SK-N-DZ (cell line): ENCODE results near the gene SPAG8.

Source experiments
- DNase-seq: peaks from one replicate; pipeline ENCODE4 v3.0.0-alpha.2; 2015; ENCODE audit warnings: low spot score

Gene SPAG8

GRCh38 chr9:35810122-35810521 lies 1.9 kb downstream of the SPAG8 start:
- DNase-seq: no peak

DNA sequence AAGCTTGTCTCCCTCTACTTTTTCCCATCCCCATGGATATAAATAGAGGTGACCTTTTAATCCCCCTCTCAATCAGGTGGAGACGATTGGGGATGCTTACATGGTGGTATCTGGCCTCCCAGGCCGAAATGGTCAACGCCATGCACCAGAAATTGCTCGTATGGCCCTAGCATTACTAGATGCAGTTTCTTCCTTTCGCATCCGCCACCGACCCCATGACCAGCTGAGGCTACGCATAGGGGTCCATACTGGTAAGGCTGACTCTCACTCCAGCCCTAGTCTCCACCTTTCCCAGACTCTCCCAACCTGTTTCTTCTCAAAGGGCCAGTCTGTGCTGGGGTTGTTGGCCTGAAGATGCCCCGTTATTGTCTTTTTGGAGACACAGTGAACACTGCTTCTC lies 3.6 kb downstream of the SPAG8 start:
- DNase-seq: no peak

DNA sequence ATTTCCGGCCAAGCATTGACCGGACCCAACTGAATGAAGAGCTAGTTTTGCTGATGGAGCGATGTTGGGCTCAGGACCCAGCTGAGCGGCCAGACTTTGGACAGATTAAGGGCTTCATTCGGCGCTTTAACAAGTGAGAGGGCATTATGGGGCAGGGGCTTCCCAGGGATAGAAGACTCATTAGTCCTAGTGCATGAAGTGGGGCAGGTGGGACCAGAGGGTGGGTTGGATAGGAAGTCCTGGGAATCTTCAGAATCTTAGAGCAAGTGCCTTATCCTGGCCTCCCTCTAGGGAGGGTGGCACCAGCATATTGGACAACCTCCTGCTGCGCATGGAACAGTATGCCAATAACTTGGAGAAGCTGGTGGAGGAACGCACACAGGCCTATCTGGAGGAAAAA lies 6.0 kb downstream of the SPAG8 start:
- no peak for DNase-seq

- no peak for DNase-seq
Measured at GRCh38 chr9:35801328-35802128, 10.5 kb downstream of the SPAG8 start.

DNA sequence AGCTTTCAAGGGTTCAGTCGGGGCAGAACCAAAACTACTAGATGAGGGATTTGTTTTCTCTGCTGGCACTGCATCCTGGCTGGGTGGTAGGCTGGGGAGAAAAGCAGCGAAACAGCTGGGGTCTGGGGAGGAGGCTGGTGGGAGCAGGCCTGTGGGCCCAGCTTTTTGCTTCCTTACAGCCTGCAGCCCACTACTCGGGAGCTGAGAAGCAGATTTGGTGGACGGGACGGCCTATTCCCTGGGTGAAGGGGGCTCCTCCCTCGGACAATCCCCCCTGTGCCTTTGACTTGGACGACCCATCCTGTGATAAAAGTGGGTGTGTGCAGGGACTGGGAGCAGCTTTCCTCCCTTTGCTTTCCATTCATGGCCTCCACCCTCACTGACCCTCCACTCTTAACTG lies 11.5 kb downstream of the SPAG8 start:
- no peak for DNase-seq

DNA sequence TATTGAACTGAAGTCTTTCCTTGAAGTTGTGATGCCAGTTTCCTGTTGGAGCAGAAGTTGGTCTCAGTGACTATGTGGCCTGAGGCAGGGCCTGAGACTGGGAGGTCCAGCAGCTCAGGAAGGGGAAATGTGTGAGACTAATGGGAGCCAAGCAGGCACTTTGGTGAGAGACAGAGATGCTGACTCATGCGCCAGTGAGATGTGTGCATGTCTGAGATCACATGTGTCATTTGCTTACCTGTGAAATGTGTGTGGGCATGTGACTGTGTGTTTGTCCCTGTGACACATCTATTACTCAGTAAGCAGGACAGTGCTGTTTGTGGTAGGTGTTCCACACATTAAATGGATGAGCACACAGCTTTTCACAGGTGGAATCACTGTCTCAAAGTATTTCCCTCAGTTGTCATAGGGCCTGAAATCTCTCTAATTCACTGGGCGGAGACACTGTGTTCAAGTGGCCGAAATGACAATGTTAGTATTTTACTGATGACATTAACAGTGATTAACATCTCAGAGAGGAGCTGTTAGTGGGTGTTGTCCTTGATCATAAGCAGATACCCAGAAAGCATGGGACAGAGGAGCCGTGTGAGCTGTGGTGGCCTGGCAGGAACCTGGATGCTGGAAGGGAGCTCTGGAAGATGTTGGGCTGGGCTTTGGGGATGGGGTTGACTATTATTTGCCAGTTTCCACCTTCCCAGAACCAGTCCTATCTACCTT lies 13.2 kb downstream of the SPAG8 start:
- DNase-seq: peak; percentile 55

- no peak for DNase-seq
Measured at GRCh38 chr9:35797311-35798109, 14.6 kb downstream of the SPAG8 start.

DNA sequence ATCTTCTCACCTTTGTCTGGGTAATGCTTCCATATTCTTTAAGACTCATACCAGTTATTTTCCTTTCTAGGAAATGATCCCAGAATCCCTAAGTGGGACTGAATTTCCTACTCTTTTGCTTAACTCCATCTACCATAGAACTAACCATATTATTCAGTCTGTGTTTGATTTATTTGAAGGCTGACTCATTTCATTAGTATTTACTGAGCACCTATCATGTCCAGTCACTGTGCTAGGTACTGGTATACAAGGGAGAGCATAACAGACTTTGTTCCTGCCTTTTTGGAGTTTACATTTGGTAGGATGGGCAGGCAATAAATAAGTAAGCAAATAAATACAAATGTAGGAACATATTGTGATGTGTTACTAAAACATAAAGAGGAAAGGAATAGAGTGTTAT lies 16.4 kb downstream of the SPAG8 start:
- no peak for DNase-seq

DNA sequence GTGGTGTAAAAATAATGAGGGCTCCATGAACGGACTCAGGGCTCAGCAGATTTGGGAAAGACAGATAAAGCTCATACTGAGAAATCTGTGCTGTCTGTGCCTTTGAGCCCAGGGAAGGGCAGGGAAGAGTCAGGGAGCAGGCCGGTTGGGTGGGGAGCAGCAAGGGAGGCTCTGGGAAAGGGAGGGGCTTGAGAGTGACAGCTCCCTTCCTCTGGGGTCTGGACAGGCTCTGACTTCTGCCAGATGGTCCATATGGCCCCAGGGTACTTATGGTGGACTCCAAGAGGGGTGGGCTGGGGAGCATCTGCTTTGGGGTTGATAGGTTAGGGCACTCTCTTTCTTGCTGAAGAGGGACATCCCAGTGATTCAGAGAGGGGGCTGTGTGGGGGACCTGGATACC lies 18.6 kb downstream of the SPAG8 start:
- peak; percentile 65 for DNase-seq

GRCh38 chr9:35792826-35793225 lies 19.2 kb downstream of the SPAG8 start:
- DNase-seq: no peak

- DNase-seq: no peak
Measured at GRCh38 chr9:35792024-35792813, 19.8 kb downstream of the SPAG8 start.

- DNase-seq: no peak
Measured at GRCh38 chr9:35791297-35791921, 20.7 kb downstream of the SPAG8 start, which contains the start of gene NPR2. Gene NPR2, plus strand, starts transcription at chr9:35791591. Its CDS starts 818 bp downstream, at chr9:35792409.

- DNase-seq: peak; percentile 80
Measured at GRCh38 chr9:35790385-35791296, 21.4 kb downstream of the SPAG8 start.

- DNase-seq: no peak
Measured at GRCh38 chr9:35790025-35790384, 22.1 kb downstream of the SPAG8 start.

DNA sequence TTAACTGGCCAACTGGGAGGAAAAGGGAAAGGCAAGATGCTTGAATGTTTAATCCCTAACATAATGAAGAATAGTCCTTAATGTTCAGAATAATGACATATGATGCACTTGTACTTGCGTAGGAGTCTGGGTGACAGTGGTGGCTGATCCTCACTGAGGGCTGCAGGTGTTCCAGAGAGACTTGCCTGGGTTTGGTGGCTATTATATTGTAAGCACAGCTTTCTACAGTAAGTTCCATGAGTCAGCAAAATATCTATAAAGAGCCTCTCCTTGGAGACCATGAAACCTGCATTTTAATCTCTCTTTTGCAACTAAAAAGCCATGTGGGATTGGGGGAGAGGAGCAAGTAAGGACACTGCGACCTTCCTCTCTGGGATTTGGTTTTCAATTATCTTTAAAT lies 22.5 kb downstream of the SPAG8 start:
- DNase-seq: no peak

DNA sequence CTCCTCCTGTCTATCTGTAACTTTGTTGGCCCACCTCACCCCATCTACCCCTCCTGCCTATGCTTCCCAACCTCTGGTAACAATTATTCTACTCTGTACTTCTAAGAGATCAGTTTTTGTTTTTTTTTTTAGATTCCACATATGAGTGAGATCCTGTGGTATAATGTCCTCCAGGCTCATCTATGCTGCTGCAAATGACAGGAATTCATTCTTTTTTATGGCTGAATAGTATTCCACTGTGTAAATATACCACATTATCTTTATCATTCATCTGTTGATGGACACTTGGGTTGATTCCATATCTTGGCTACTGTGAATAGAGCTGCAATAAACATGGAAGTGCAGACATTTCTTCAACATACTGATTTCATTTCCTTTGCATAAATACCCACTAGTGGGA lies 28.6 kb downstream of the SPAG8 start:
- no peak for DNase-seq

- no peak for DNase-seq
Measured at GRCh38 chr9:35781066-35781465, 31.0 kb downstream of the SPAG8 start.

DNA sequence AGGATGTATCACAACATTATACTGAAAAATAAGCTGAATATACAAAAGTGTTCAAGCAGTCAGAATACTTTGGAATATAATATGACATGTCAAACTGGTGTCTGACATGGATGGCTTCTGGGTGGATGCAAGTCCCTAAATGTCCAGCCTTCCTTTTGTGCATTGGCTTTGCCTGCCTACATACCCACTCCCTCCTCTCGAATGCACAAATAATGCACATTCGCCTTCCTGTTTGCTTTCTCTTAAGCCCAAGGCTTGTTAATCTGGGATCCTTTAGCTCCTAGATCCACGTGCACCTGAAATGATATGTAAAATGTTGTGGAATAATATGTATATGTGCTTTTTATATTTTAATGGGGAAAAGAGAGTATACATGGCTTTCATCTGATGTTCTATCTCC lies 33.6 kb downstream of the SPAG8 start:
- DNase-seq: no peak

DNA sequence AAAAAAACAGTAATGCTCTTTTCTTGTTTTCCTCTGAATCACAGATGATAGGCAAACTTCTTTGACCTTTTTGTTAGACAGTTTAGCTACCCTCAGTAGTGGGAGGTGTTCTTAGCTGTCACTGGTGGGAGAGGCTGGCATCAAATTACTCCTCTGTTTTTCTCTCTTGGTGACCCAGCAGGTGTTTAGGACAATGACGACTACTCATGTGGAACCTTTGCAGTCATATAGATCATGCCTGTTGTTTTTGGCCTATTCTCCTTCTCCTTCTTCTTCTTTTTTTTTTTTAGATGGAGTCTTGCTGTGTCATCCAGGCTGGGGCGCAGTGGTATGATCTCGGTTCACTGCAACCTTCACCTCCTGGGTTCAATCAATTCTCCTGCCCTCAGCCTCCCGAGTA lies 36.0 kb downstream of the SPAG8 start:
- DNase-seq: no peak
